Neutrophil (primary cell): ENCODE results near the gene GALNT16.

Source experiments
- H3K27ac ChIP-seq: fragments of 200-600 bp; sonication (generic); 2 replicates; pipeline ENCODE4 v1.5.1; 2016; ENCODE audit warnings: mild to moderate bottlenecking, moderate library complexity
- H3K27me3 ChIP-seq: fragments of 200-600 bp; sonication (generic); 2 replicates; pipeline ENCODE4 v1.6.0; 2016; ENCODE audit warnings: mild to moderate bottlenecking
- H3K36me3 ChIP-seq: fragments of 200-600 bp; sonication (generic); 2 replicates; pipeline ENCODE4 v1.5.1; 2017
- H3K4me1 ChIP-seq, 2 experiments: fragments of 200-600 bp in 1 of 2; sonication (generic) in 1 of 2; 1 replicate in 1 of 2; 2 replicates in 1 of 2; pipeline versions ENCODE4 v1.5.1 to v1.6.1; 2013 to 2016; ENCODE audit warnings: low read depth in 1 of 2, low read length in 1 of 2, mild to moderate bottlenecking in 1 of 2, moderate library complexity in 1 of 2; ENCODE audit not compliant: control insufficient read depth in 1 of 2, insufficient read depth in 1 of 2
- H3K4me3 ChIP-seq, 2 experiments: fragments of 200-600 bp in 1 of 2; sonication (generic) in 1 of 2; 1 replicate in 1 of 2; 2 replicates in 1 of 2; pipeline ENCODE4 v1.5.1; 2013 to 2016; ENCODE audit warnings: low read depth in 1 of 2, low read length in 1 of 2, mild to moderate bottlenecking in 1 of 2, moderate library complexity in 1 of 2
- H3K9me3 ChIP-seq: fragments of 200-600 bp; sonication (generic); 2 replicates; pipeline ENCODE4 v1.5.1; 2016
- TF ChIP-seq, protein P1 (sequence below): fragments of 200-600 bp; sonication (generic); IDR thresholded peaks from 2 replicates; pipeline ENCODE4 v1.5.1; 2016; ENCODE audit warnings: antibody characterized with exemption

GALNT16 gene

DNA sequence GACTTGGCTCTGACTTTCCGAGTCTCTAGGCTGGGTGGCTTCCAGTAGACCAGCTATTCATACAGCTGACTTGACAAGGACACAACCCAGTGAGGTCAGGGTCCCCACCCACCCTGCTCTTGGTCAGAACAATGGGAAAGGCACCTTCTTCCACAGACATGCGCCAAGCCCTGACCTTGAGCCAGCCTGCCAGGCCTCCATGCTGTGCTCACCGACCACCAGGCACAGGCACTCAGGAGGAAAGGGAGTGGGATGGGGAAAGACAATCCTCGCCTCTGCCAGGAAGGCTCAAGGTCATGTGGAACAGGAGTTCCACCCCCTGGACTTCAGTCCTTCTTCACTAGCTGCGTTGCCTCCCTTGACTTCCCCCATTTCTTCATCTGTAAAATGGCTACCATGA, 31.4 kb downstream of the GALNT16 start:
- Histone ChIP-seq H3K27ac (no peak overlapping the region), H3K4me1 (no peaks in the 10 kb centered on the region), H3K4me3 (no peak overlapping the region), H3K9me3 (no peaks in the 10 kb centered on the region), H3K36me3 (no peaks in the 10 kb centered on the region), H3K27me3 (peaks cover 19% of the 10 kb centered on the region)
- TF ChIP-seq, protein P1, sequence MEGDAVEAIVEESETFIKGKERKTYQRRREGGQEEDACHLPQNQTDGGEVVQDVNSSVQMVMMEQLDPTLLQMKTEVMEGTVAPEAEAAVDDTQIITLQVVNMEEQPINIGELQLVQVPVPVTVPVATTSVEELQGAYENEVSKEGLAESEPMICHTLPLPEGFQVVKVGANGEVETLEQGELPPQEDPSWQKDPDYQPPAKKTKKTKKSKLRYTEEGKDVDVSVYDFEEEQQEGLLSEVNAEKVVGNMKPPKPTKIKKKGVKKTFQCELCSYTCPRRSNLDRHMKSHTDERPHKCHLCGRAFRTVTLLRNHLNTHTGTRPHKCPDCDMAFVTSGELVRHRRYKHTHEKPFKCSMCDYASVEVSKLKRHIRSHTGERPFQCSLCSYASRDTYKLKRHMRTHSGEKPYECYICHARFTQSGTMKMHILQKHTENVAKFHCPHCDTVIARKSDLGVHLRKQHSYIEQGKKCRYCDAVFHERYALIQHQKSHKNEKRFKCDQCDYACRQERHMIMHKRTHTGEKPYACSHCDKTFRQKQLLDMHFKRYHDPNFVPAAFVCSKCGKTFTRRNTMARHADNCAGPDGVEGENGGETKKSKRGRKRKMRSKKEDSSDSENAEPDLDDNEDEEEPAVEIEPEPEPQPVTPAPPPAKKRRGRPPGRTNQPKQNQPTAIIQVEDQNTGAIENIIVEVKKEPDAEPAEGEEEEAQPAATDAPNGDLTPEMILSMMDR, result no peak

DNA sequence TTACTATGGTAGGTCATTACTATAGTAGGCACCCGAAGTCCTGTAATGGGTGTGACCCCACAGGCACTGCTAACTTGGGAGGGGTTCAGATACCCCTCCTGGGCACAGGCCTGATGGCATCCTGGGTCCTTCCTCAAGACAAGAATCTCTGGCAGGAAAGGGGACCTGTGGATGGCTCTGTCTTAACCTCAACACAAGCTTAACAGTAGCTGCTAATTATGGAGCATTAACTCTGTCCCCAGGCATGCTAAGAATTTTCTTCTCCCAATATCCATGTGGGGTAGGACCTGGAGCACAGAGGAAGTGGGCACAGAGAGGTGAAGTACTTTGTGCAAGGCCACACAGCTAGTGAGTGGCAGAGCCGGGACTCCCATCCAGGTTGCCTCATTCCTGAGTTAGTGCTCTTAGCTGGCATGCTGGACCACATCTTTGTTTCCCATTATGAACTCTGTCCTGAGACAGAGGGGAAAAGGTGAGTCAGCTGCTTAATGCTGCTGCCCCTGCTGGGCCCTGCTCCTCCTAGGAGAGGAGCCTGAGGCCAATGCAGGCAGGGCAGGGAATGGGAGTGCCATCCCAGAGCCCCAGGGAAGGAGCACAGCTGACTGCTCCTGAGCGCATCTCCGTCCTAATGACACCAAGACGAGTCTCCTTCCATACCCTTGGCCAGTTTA, 32.1 kb downstream of the GALNT16 start:
- Histone ChIP-seq H3K4me3 (no peak overlapping the region), H3K9me3 (no peaks in the 10 kb centered on the region), H3K36me3 (no peaks in the 10 kb centered on the region), H3K27me3 (peaks cover 19% of the 10 kb centered on the region), H3K4me1 (no peaks in the 10 kb centered on the region), H3K27ac (no peak overlapping the region)
- TF ChIP-seq, protein P1, result no peak

DNA sequence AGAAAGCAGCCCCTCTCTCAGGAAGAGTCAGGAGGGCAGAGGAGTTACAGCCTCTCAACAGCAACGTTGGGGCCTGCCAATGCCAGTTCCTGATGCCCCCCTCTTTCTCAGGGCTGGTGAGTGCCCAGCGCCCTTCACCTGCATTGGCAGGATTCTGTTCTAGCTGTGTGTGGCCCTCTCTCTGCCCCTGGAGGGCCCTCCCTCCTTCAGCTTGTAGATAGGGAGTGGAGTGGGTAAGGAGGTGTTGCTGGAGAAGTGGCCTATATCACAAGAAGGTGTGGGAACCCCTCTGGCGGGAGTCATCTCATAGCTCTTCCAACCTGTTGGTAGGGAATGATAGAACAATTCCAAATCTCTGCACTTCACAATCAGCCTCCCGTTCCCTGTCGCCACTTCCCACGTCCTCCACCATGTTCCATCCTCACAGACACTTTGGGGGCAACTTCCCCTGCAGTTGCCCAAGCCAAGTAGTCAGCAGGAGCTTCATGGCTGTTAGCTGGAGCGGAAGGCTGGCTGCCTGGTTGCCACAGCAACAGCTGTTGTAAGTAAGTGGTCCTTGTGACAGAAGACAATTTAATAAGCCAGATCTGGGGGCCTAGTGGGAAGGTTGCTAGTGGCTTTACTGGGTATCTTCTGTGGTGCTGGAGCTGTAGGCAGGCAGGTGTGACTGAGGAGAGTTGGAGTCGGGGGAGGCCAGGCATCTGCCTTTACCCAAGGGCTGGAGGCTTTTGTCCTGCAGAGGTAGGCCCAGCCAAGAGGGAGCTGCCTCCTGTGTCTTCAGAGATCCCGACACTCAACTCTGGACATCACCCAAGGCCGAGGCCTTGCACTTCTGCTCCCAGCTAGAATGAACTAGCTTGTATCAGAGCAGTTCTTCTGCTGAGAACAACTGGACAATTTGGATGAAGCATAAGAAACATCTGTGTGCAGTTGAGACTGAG, 38.4 kb downstream of the GALNT16 start:
- H3K4me1 ChIP-seq, result no peaks in the 10 kb centered on the region
- TF ChIP-seq, protein P1, result no peak
- H3K27ac ChIP-seq, result no peak overlapping the region
- H3K9me3 ChIP-seq, result no peaks in the 10 kb centered on the region
- H3K27me3 ChIP-seq, result peaks cover 57% of the 10 kb centered on the region
- no peak overlapping the region for H3K4me3 ChIP-seq
- no peaks in the 10 kb centered on the region for H3K36me3 ChIP-seq

DNA sequence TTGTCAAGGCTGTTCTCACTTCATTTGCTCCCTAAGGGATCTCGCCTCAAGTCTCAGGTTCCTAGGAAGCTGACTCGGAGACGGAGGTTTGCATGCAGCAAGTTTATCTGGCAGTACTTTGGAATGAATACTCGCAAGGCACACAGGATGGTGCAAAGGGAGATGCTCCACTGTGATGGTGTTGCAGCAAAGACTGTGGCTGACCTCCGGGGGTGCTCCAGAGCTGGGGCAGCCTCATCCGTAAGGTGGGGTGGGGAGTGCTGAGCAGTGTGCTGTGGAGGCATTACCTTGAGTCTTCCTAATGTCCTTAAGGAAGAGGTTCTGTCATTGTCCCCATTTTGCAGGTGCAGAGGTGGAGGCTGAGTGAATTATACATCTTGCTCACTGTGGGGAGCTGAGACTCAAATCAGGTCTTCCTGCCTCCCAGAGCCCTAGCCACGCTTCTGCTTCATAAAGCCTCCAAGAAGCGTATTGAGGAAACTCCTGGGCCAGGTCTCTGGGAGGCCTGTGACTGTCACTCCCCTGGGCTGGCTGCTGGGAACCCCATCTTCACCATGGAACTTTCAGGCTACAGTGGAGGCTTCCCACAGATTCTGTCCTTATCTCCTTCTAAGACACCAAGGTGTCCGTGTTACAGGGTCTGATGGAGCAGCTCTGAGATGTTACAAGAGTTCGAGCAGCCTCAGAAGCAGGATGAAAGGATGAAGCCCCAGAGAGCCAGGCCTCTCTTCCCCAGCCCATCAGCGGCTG, 39.5 kb downstream of the GALNT16 start:
- Histone ChIP-seq H3K27ac (no peak overlapping the region), H3K36me3 (no peaks in the 10 kb centered on the region), H3K9me3 (no peaks in the 10 kb centered on the region), H3K4me1 (no peaks in the 10 kb centered on the region), H3K27me3 (peaks cover 67% of the 10 kb centered on the region), H3K4me3 (no peak overlapping the region)
- TF ChIP-seq, protein P1, result no peak

DNA sequence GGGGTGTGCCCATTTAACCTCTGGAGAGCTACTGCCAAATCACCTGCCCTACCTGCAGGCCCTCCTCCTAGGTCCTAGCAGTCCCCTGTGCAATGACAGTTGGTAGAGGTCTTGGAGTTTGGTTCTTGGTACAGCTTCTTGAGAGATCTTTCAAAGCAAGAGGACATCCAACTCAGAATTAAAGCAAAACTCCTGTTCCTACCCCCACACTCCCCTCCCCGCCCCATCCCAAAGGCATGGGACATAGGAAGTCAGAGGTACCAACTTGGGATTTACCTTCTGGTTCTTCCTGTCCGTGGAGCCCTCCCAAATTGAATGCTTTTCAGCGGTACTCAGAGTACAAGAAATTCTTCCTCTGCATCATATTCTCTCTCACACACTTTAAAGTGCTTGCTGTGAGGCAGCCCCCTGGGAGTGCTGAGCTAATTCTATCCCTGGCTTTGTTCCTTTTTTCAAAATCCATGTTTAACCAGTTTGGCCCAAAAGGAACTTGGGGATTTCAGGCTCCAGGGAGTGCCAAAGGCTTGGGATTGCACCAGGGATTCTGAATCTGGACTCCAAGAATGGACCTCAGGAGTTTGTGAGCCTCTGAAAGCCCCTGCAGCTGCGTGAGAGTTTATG, 40.8 kb downstream of the GALNT16 start:
- Histone ChIP-seq H3K4me1 (no peaks in the 10 kb centered on the region), H3K27me3 (peaks cover 79% of the 10 kb centered on the region), H3K9me3 (no peaks in the 10 kb centered on the region), H3K36me3 (no peaks in the 10 kb centered on the region), H3K27ac (no peak overlapping the region), H3K4me3 (no peak overlapping the region)
- TF ChIP-seq, protein P1, result no peak
